ENCODE measurements around the gene PIGN.

PIGN gene

GRCh38 chr18:62131301-62131909, 55.5 kb downstream of the PIGN start:
- Histone ChIP-seq H3K4me1 (ENCODE audit: control insufficient read depth, insufficient read depth, low read length) (no peaks in the 10 kb centered on the region), H3K4me3 (ENCODE audit: low read length) (no peak overlapping the region), H3K27me3 (ENCODE audit: control insufficient read depth, insufficient read depth, low read length) (no peaks in the 10 kb centered on the region), H3K36me3 (ENCODE audit: control insufficient read depth, insufficient read depth, low read length) (no peaks in the 10 kb centered on the region), H3K9ac (ENCODE audit: low read length) (no peak overlapping the region), H3K9me3 (ENCODE audit: control insufficient read depth, low read length) (no peaks in the 10 kb centered on the region)

DNA sequence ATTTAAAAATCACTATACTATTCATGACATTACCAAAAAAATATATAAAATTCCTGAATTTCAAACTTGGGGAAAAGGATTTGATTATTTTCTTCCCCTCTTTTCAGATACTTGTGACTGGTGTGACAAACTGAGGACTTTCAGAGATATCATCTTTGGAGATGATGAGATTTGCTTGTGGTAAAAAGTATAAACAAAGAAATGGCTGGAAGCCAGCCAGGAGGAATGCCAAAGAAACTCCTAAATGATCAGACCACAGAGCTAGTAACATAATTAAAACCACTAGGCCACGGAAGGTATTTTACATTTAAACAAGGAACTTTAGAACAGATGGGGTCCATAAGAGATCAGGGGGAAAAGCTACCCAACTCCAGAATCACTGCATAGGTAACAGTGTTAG, 58.7 kb downstream of the PIGN start:
- Histone ChIP-seq H3K4me1 (ENCODE audit: control insufficient read depth, insufficient read depth, low read length) (no peaks in the 10 kb centered on the region), H3K36me3 (ENCODE audit: control insufficient read depth, insufficient read depth, low read length) (no peaks in the 10 kb centered on the region), H3K9ac (ENCODE audit: low read length) (no peak overlapping the region), H3K4me3 (ENCODE audit: low read length) (no peak overlapping the region), H3K27me3 (ENCODE audit: control insufficient read depth, insufficient read depth, low read length) (no peaks in the 10 kb centered on the region), H3K9me3 (ENCODE audit: control insufficient read depth, low read length) (no peaks in the 10 kb centered on the region)

DNA sequence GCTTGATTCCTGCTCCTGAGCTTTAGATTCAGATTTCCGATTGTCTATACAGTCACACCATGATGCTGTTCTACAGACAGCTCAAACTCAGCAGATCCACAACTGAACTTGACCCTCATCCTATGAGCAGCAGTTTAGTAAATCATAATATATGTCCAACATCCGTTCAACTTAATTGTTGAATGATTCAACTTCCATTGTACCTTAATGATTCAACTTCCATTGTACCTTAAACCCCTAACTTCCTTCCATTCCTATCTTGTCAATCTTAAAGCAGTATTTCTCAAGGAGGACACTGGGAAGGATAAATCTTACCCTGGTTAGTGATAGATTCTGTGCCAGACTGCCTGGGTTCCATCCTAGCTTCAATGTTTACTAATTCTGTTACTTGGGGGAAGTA, 60.1 kb downstream of the PIGN start:
- Histone ChIP-seq H3K9me3 (ENCODE audit: control insufficient read depth, low read length) (no peaks in the 10 kb centered on the region), H3K4me3 (ENCODE audit: low read length) (no peak overlapping the region), H3K36me3 (ENCODE audit: control insufficient read depth, insufficient read depth, low read length) (no peaks in the 10 kb centered on the region), H3K27me3 (ENCODE audit: control insufficient read depth, insufficient read depth, low read length) (no peaks in the 10 kb centered on the region), H3K4me1 (ENCODE audit: control insufficient read depth, insufficient read depth, low read length) (no peaks in the 10 kb centered on the region), H3K9ac (ENCODE audit: low read length) (no peak overlapping the region)

DNA sequence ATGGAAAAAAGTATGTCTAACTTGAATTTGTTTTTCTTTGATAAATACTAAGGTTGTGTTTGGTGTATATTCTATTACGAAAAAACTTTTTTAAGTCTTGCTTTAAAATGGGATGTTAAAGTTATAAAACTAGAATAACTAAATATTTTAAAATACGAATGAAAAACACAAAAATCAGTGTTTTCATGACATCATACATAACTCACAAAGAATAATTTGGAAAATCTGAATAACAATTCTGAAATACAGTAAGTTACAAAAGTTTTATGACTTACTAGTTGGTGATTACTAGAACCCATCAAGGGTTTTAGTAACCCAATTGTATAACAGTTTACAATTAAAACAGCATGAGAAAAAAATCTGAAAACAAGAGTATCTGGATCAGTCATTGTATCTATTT, 61.2 kb downstream of the PIGN start:
- no peak overlapping the region for H3K4me3 ChIP-seq (ENCODE audit: low read length)
- no peak overlapping the region for H3K9ac ChIP-seq (ENCODE audit: low read length)
- no peaks in the 10 kb centered on the region for H3K36me3 ChIP-seq (ENCODE audit: control insufficient read depth, insufficient read depth, low read length)
- no peaks in the 10 kb centered on the region for H3K9me3 ChIP-seq (ENCODE audit: control insufficient read depth, low read length)
- no peaks in the 10 kb centered on the region for H3K4me1 ChIP-seq (ENCODE audit: control insufficient read depth, insufficient read depth, low read length)
- no peaks in the 10 kb centered on the region for H3K27me3 ChIP-seq (ENCODE audit: control insufficient read depth, insufficient read depth, low read length)

DNA sequence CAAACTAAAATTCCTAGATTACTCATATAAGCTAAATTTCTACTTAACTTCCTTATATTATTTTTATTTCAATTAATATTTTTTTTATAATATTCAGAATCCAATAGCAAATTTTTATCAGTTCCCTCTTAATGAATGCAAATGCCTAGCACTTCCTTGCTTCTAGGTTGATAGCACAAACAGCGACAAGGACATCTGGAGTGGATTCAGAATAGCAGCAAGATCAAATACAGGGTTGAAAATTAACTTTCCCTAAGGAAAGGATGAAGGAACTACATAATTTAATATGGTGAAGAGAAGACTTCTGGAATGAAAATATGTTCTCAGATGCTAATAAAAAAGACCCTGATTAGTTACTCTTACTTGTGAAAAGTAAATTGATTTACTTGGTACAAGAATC, 64.5 kb downstream of the PIGN start:
- H3K36me3 ChIP-seq (ENCODE audit: control insufficient read depth, insufficient read depth, low read length): no peaks in the 10 kb centered on the region
- no peak overlapping the region for H3K4me3 ChIP-seq (ENCODE audit: low read length)
- H3K27me3 ChIP-seq (ENCODE audit: control insufficient read depth, insufficient read depth, low read length): no peaks in the 10 kb centered on the region
- no peaks in the 10 kb centered on the region for H3K4me1 ChIP-seq (ENCODE audit: control insufficient read depth, insufficient read depth, low read length)
- H3K9me3 ChIP-seq (ENCODE audit: control insufficient read depth, low read length): no peaks in the 10 kb centered on the region
- H3K9ac ChIP-seq (ENCODE audit: low read length): no peak overlapping the region

GRCh38 chr18:62119884-62120283, 67.0 kb downstream of the PIGN start:
- H3K4me3 ChIP-seq (ENCODE audit: low read length): no peak overlapping the region
- no peak overlapping the region for H3K9ac ChIP-seq (ENCODE audit: low read length)
- H3K4me1 ChIP-seq (ENCODE audit: control insufficient read depth, insufficient read depth, low read length): no peaks in the 10 kb centered on the region
- H3K27me3 ChIP-seq (ENCODE audit: control insufficient read depth, insufficient read depth, low read length): no peaks in the 10 kb centered on the region
- H3K9me3 ChIP-seq (ENCODE audit: control insufficient read depth, low read length): no peaks in the 10 kb centered on the region
- no peaks in the 10 kb centered on the region for H3K36me3 ChIP-seq (ENCODE audit: control insufficient read depth, insufficient read depth, low read length)

DNA sequence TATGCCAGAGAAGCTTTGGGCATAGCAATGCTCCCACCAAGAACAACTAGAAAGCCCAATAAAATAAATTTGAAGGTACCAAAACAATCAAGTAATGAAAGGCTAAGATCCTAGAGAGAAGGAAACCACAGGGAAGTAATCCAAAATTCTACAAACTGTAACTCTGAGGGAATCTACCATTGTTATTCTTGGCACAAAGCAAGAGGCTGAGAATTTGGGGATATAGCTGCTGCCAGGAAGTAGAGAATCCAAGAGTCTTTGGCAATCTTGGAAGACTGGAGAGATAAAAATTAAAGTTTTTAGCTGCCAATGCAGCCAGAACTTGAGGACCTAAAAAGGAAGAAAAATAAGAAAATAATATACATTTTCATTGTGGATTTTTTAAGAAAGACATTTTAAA, 68.5 kb downstream of the PIGN start:
- Histone ChIP-seq H3K4me1 (ENCODE audit: control insufficient read depth, insufficient read depth, low read length) (no peaks in the 10 kb centered on the region), H3K9ac (ENCODE audit: low read length) (no peak overlapping the region), H3K4me3 (ENCODE audit: low read length) (no peak overlapping the region), H3K36me3 (ENCODE audit: control insufficient read depth, insufficient read depth, low read length) (no peaks in the 10 kb centered on the region), H3K27me3 (ENCODE audit: control insufficient read depth, insufficient read depth, low read length) (no peaks in the 10 kb centered on the region), H3K9me3 (ENCODE audit: control insufficient read depth, low read length) (no peaks in the 10 kb centered on the region)

- Histone ChIP-seq H3K9ac (ENCODE audit: low read length) (no peak overlapping the region), H3K4me3 (ENCODE audit: low read length) (no peak overlapping the region), H3K36me3 (ENCODE audit: control insufficient read depth, insufficient read depth, low read length) (no peaks in the 10 kb centered on the region), H3K4me1 (ENCODE audit: control insufficient read depth, insufficient read depth, low read length) (no peaks in the 10 kb centered on the region), H3K9me3 (ENCODE audit: control insufficient read depth, low read length) (no peaks in the 10 kb centered on the region), H3K27me3 (ENCODE audit: control insufficient read depth, insufficient read depth, low read length) (no peaks in the 10 kb centered on the region)
Observed at GRCh38 chr18:62109676-62110075, 77.2 kb downstream of the PIGN start.

- Histone ChIP-seq H3K4me3 (ENCODE audit: low read length) (no peak overlapping the region), H3K36me3 (ENCODE audit: control insufficient read depth, insufficient read depth, low read length) (no peaks in the 10 kb centered on the region), H3K9me3 (ENCODE audit: control insufficient read depth, low read length) (no peaks in the 10 kb centered on the region), H3K9ac (ENCODE audit: low read length) (no peak overlapping the region), H3K4me1 (ENCODE audit: control insufficient read depth, insufficient read depth, low read length) (no peaks in the 10 kb centered on the region), H3K27me3 (ENCODE audit: control insufficient read depth, insufficient read depth, low read length) (no peaks in the 10 kb centered on the region)
Observed at GRCh38 chr18:62107881-62108280, 79.0 kb downstream of the PIGN start.

- Histone ChIP-seq H3K4me3 (ENCODE audit: low read length) (no peak overlapping the region), H3K4me1 (ENCODE audit: control insufficient read depth, insufficient read depth, low read length) (no peaks in the 10 kb centered on the region), H3K9me3 (ENCODE audit: control insufficient read depth, low read length) (no peaks in the 10 kb centered on the region), H3K27me3 (ENCODE audit: control insufficient read depth, insufficient read depth, low read length) (no peaks in the 10 kb centered on the region), H3K36me3 (ENCODE audit: control insufficient read depth, insufficient read depth, low read length) (no peaks in the 10 kb centered on the region), H3K9ac (ENCODE audit: low read length) (no peak overlapping the region)
Observed at GRCh38 chr18:62106271-62106670, 80.6 kb downstream of the PIGN start.

- Histone ChIP-seq H3K36me3 (ENCODE audit: control insufficient read depth, insufficient read depth, low read length) (no peaks in the 10 kb centered on the region), H3K9ac (ENCODE audit: low read length) (no peak overlapping the region), H3K27me3 (ENCODE audit: control insufficient read depth, insufficient read depth, low read length) (no peaks in the 10 kb centered on the region), H3K9me3 (ENCODE audit: control insufficient read depth, low read length) (no peaks in the 10 kb centered on the region), H3K4me3 (ENCODE audit: low read length) (no peak overlapping the region), H3K4me1 (ENCODE audit: control insufficient read depth, insufficient read depth, low read length) (no peaks in the 10 kb centered on the region)
Observed at GRCh38 chr18:62105376-62105775, 81.5 kb downstream of the PIGN start.

- no peaks in the 10 kb centered on the region for H3K36me3 ChIP-seq (ENCODE audit: control insufficient read depth, insufficient read depth, low read length)
- H3K9me3 ChIP-seq (ENCODE audit: control insufficient read depth, low read length): no peaks in the 10 kb centered on the region
- no peaks in the 10 kb centered on the region for H3K27me3 ChIP-seq (ENCODE audit: control insufficient read depth, insufficient read depth, low read length)
- H3K4me1 ChIP-seq (ENCODE audit: control insufficient read depth, insufficient read depth, low read length): no peaks in the 10 kb centered on the region
- H3K9ac ChIP-seq (ENCODE audit: low read length): no peak overlapping the region
- no peak overlapping the region for H3K4me3 ChIP-seq (ENCODE audit: low read length)
Observed at GRCh38 chr18:62102221-62102620, 84.6 kb downstream of the PIGN start.

DNA sequence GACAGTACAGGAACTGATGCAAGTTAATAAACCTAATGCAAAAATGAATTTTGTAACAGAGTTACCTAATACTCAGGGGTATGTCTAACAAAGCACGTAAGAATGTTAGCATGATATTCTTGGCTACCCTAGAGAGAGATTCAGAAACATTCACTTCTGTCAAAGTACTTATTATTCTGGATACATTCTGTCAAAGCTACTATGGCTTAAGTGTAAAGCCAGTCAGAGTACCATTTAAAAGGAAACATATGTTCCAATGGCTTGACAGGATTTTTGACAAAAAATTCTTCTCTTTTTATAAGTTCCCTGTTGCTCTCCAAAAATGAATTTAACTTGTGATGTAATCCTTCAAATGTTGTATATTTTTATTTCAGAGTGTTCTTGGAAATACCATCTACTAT, 85.5 kb downstream of the PIGN start:
- no peak overlapping the region for H3K9ac ChIP-seq (ENCODE audit: low read length)
- no peak overlapping the region for H3K4me3 ChIP-seq (ENCODE audit: low read length)
- H3K4me1 ChIP-seq (ENCODE audit: control insufficient read depth, insufficient read depth, low read length): no peaks in the 10 kb centered on the region
- no peaks in the 10 kb centered on the region for H3K9me3 ChIP-seq (ENCODE audit: control insufficient read depth, low read length)
- no peaks in the 10 kb centered on the region for H3K36me3 ChIP-seq (ENCODE audit: control insufficient read depth, insufficient read depth, low read length)
- no peaks in the 10 kb centered on the region for H3K27me3 ChIP-seq (ENCODE audit: control insufficient read depth, insufficient read depth, low read length)

All from mucosa of stomach (tissue), 1 donor.